Measurements from ENCODE around the gene CA7.

The CA7 gene

GRCh38 chr16:66844342-66845079 is at the start of gene CA7:
Gene CA7, plus strand, starts transcription at chr16:66844414. Its CDS starts 74 bp downstream, at chr16:66844488.
- no peak for DNase-seq (ENCODE audit: low read depth in 2 of 2, low spot score in 1 of 2)

- DNase-seq (ENCODE audit: low read depth in 2 of 2, low spot score in 1 of 2), result no peak
These were observed 46.1 kb upstream of the CA7 start for GRCh38 chr16:66798161-66798560.

- no peak for DNase-seq (ENCODE audit: low read depth in 2 of 2, low spot score in 1 of 2)
These were observed 43.4 kb upstream of the CA7 start for GRCh38 chr16:66800856-66801255.

- DNase-seq (ENCODE audit: low read depth in 2 of 2, low spot score in 1 of 2), result no peak
These were observed 42.7 kb upstream of the CA7 start, which contains the start of gene TERB1 for GRCh38 chr16:66801320-66802105. Gene TERB1, minus strand, starts transcription at chr16:66801584. Its CDS starts 4,786 bp downstream, at chr16:66796798.

- no peak for DNase-seq (ENCODE audit: low read depth in 2 of 2, low spot score in 1 of 2)
These were observed 42.1 kb upstream of the CA7 start for GRCh38 chr16:66802159-66802558.

GRCh38 chr16:66809765-66810164 is 34.4 kb upstream of the CA7 start:
- DNase-seq (ENCODE audit: low read depth in 2 of 2, low spot score in 1 of 2), result no peak

- DNase-seq (ENCODE audit: low read depth in 2 of 2, low spot score in 1 of 2), result no peak
These were observed 33.8 kb upstream of the CA7 start for GRCh38 chr16:66810391-66810790.

- DNase-seq (ENCODE audit: low read depth in 2 of 2, low spot score in 1 of 2), result no peak
These were observed 33.2 kb upstream of the CA7 start for GRCh38 chr16:66811043-66811442.

GRCh38 chr16:66814734-66815133 is 29.5 kb upstream of the CA7 start:
- DNase-seq (ENCODE audit: low read depth in 2 of 2, low spot score in 1 of 2), result no peak

- DNase-seq (ENCODE audit: low read depth in 2 of 2, low spot score in 1 of 2), result no peak
These were observed 20.2 kb upstream of the CA7 start for GRCh38 chr16:66824006-66824405.

GRCh38 chr16:66830422-66831404 is 13.5 kb upstream of the CA7 start, which contains the start of gene NAE1:
Gene NAE1, minus strand, starts transcription at chr16:66830976. Its CDS starts 77 bp downstream, at chr16:66830899.
- DNase-seq (ENCODE audit: low read depth in 2 of 2, low spot score in 1 of 2), result peak; percentile 70 to 82

- no peak for DNase-seq (ENCODE audit: low read depth in 2 of 2, low spot score in 1 of 2)
These were observed 12.0 kb upstream of the CA7 start for GRCh38 chr16:66832190-66832589.

- no peak for DNase-seq (ENCODE audit: low read depth in 2 of 2, low spot score in 1 of 2)
These were observed 11.4 kb upstream of the CA7 start for GRCh38 chr16:66832661-66833305.

GRCh38 chr16:66834746-66835145 is 9.5 kb upstream of the CA7 start:
- DNase-seq (ENCODE audit: low read depth in 2 of 2, low spot score in 1 of 2), result no peak

GRCh38 chr16:66840883-66841282 is 3.3 kb upstream of the CA7 start:
- no peak for DNase-seq (ENCODE audit: low read depth in 2 of 2, low spot score in 1 of 2)

GRCh38 chr16:66841366-66841765 is 2.8 kb upstream of the CA7 start:
- DNase-seq (ENCODE audit: low read depth in 2 of 2, low spot score in 1 of 2), result no peak

GRCh38 chr16:66842765-66843164 is 1.4 kb upstream of the CA7 start:
- no peak for DNase-seq (ENCODE audit: low read depth in 2 of 2, low spot score in 1 of 2)

- no peak for DNase-seq (ENCODE audit: low read depth in 2 of 2, low spot score in 1 of 2)
These were observed 1.0 kb upstream of the CA7 start for GRCh38 chr16:66843191-66843590.

GRCh38 chr16:66844009-66844341 is 239 bp upstream of the CA7 start:
- DNase-seq (ENCODE audit: low read depth in 2 of 2, low spot score in 1 of 2), result no peak

- no peak for DNase-seq (ENCODE audit: low read depth in 2 of 2, low spot score in 1 of 2)
These were observed 831 bp downstream of the CA7 start for GRCh38 chr16:66845080-66845410.

GRCh38 chr16:66845791-66846221 is 1.6 kb downstream of the CA7 start:
- no peak for DNase-seq (ENCODE audit: low read depth in 2 of 2, low spot score in 1 of 2)

All from stimulated activated CD8-positive, alpha-beta memory T cell treated with anti-CD3 and anti-CD28 coated beads, Interleukin-4, amount 100 ng/mL, for 1 hour (primary cell).